ENCODE measurements around the gene CDH24.
A peak's percentile ranks its signal among the peaks of the same experiment; 100 is the strongest.
"Not testable (repeated sequence)": the region's sequence is repeated elsewhere in the genome, so short reads cannot be mapped to it uniquely, and the experiment has no call there.

Gene CDH24

DNA sequence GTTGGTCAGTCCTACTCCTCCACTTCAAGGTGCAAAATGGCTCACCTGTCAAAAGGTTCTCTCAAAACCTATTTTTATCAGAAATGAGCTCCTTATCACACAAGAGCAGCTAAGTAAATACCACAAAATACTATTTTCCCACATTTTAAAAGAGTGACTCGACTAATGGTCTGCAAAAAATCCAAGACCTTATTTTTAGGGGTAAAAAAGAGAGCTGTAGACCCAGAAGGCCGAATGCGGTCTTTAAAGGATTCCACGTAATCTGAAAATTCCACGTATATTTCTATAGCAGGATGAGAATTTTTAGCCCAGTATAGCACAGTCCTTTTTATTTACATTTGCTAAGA is 51.2 kb downstream of the CDH24 start:
- DNase-seq: no peak
- H3K4me3 ChIP-seq (ENCODE audit: low read depth, low read length): peak overlapping the region; percentile 78
- TF ChIP-seq, protein P1, sequence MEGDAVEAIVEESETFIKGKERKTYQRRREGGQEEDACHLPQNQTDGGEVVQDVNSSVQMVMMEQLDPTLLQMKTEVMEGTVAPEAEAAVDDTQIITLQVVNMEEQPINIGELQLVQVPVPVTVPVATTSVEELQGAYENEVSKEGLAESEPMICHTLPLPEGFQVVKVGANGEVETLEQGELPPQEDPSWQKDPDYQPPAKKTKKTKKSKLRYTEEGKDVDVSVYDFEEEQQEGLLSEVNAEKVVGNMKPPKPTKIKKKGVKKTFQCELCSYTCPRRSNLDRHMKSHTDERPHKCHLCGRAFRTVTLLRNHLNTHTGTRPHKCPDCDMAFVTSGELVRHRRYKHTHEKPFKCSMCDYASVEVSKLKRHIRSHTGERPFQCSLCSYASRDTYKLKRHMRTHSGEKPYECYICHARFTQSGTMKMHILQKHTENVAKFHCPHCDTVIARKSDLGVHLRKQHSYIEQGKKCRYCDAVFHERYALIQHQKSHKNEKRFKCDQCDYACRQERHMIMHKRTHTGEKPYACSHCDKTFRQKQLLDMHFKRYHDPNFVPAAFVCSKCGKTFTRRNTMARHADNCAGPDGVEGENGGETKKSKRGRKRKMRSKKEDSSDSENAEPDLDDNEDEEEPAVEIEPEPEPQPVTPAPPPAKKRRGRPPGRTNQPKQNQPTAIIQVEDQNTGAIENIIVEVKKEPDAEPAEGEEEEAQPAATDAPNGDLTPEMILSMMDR (IDR thresholded peaks at IDR 0.05; ENCODE audit: low read depth, low read length): no peak
- H3K9me3 ChIP-seq: no peaks in the 10 kb centered on the region; the same call in 1 of the 2 replicates
- no peaks in the 10 kb centered on the region for H3K36me3 ChIP-seq
- peaks cover 14% of the 10 kb centered on the region for H3K4me1 ChIP-seq
- H3K27me3 ChIP-seq: no peaks in the 10 kb centered on the region

DNA sequence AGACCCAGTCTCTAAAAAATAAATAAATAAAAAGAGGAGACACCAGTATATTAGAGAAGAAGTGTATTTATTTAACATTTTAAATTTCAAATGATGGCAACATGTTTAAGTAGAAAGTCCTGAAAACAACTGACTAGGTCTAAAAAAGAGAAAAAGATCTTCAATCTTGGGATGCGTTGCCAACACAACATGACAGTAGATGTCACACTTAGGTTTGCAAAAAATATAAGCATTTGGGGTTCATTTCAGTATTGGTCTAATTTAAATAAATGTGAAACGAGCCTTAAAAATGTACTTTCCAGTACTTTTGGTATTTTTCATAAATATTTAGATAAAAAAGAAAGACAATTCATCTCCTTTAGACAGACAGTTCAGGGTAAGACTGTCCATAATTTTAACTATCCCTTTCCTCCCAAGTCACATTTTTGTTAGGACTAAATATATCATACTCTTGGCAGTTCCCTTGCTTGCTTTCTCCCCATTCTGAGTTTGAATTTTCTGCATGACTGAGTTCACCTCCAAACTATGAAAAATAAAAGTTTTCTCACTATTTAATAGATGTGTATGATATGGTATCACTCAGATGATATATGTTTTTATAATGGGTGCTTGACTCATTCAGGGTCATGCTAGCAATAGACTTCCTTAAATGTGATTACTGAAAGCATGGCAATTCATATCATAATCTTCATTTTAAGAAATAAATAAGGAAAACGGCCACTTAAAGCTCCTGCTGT is 51.7 kb downstream of the CDH24 start:
- H3K36me3 ChIP-seq: no peaks in the 10 kb centered on the region
- H3K27me3 ChIP-seq: no peaks in the 10 kb centered on the region
- TF ChIP-seq, protein P1 (IDR thresholded peaks at IDR 0.05; ENCODE audit: low read depth, low read length): no peak
- peaks cover 14% of the 10 kb centered on the region for H3K4me1 ChIP-seq
- DNase-seq: no peak
- H3K9me3 ChIP-seq: no peaks in the 10 kb centered on the region; the same call in 1 of the 2 replicates
- H3K4me3 ChIP-seq (ENCODE audit: low read depth, low read length): peak overlapping the region; percentile 78

DNA sequence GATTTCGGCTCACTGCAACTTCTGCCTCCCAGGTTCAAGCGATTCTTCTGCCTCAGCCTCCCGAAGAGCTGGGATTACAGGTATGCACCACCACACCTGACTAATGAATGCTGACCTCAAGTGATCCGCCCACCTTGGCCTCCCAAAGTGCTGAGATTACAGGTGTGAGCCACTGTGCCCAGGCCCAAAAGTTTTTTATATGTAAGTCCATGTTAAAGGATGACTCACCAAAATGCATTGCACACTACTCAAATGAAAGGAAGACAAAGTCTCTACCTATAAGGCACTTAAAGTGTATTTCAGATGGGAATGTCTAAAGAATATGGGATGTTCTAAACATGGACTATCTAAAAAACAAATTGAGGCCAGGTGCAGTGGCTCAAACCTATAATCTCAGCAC is 53.0 kb downstream of the CDH24 start:
- not testable (repeated sequence) for DNase-seq, H3K36me3 ChIP-seq, H3K9me3 ChIP-seq

DNA sequence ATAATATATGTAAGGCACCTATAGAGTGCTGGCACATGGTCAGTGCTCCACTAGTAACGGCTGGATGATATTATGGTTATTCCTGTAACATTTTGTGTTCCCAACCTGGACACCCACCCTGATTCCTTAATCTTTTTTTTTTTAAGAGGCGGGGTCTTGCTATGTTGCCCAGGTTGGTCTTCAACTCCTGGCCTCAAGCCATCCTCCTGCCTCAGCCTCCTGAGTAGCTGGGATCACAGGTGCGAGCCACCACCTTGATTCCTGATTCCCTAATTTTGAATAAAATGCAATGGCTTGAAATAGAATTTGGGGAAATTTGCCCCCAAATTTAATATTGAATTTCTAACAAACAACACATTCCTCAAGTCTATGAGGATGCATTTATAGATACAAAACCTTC is 54.7 kb downstream of the CDH24 start:
- H3K4me3 ChIP-seq (ENCODE audit: low read depth, low read length): no peak overlapping the region
- H3K9me3 ChIP-seq: no peaks in the 10 kb centered on the region; the same call in 1 of the 2 replicates
- H3K36me3 ChIP-seq: no peaks in the 10 kb centered on the region
- TF ChIP-seq, protein P1 (IDR thresholded peaks at IDR 0.05; ENCODE audit: low read depth, low read length): no peak
- peaks cover 10% of the 10 kb centered on the region for H3K4me1 ChIP-seq
- no peaks in the 10 kb centered on the region for H3K27me3 ChIP-seq
- no peak for DNase-seq

More for the DNA sequence above, 53.0 kb downstream of the CDH24 start:
- H3K4me3 ChIP-seq (ENCODE audit: low read depth, low read length); H3K27me3 ChIP-seq: not testable (repeated sequence)
- peaks cover 11% of the 10 kb centered on the region for H3K4me1 ChIP-seq

DNA sequence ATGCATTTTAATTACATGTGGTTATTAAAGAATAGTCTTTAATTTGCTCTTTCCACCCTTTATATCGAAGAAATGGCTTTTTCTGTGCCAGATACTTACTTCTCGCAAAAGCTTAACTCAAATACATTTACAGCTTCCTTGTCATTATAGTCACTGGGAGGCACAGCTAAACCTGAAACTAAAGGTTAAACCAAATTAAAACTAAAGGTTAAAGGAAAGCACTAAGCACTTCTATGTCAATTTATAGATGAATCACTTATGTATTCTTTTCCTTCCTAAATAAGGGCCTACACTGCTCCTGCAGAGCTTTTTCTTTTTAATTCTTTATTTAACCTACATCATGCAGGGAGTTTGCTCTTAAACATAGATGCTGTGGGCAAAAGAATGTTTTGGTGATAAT is 56.5 kb downstream of the CDH24 start:
- Histone ChIP-seq H3K36me3 (no peaks in the 10 kb centered on the region), H3K27me3 (no peaks in the 10 kb centered on the region), H3K4me1 (peaks cover 7% of the 10 kb centered on the region), H3K4me3 (ENCODE audit: low read depth, low read length) (no peak overlapping the region), H3K9me3 (no peaks in the 10 kb centered on the region)
- TF ChIP-seq, protein P1 (IDR thresholded peaks at IDR 0.05; ENCODE audit: low read depth, low read length): no peak
- DNase-seq: no peak

DNA sequence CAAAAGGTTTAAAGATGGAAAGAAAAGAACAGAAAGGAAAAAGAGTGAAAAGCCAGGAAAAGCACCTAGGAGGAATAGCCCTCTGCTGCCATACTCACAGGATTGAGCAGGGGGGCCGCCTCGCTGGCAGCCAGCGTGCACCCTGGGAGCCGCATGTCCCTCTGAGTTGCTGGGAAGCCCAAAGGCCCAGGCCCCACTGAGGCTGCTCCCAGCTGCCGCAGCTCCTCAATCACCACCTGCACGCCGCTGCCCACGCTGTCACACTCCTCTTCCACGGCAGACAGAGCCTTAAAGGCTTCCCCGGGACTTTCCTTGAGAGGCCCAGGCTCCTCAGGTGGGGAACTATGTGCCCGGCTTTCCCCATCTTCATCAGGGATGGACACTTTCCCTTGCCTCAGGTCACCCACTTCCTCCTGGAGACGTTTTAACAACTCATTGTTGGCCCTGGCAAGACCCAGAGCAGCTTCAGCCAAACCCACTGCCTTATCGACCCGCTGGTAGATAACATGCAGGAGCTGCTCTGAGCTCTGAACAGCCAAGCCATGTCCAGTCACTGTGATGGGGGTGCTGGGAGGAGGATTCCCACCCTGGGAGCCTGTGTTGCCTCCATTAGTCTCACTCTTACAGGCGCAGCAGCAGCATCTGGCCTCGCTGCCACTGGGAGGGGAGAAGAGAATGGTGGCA is 58.8 kb downstream of the CDH24 start:
- no peak for DNase-seq
- Histone ChIP-seq H3K4me1 (peaks cover 10% of the 10 kb centered on the region), H3K36me3 (no peaks in the 10 kb centered on the region), H3K9me3 (no peaks in the 10 kb centered on the region), H3K4me3 (ENCODE audit: low read depth, low read length) (no peak overlapping the region), H3K27me3 (no peaks in the 10 kb centered on the region)
- TF ChIP-seq, protein P1 (IDR thresholded peaks at IDR 0.05; ENCODE audit: low read depth, low read length): no peak

Measured in BE2C (cell line).